Measurements from ENCODE around the gene VPS37B.

DNA sequence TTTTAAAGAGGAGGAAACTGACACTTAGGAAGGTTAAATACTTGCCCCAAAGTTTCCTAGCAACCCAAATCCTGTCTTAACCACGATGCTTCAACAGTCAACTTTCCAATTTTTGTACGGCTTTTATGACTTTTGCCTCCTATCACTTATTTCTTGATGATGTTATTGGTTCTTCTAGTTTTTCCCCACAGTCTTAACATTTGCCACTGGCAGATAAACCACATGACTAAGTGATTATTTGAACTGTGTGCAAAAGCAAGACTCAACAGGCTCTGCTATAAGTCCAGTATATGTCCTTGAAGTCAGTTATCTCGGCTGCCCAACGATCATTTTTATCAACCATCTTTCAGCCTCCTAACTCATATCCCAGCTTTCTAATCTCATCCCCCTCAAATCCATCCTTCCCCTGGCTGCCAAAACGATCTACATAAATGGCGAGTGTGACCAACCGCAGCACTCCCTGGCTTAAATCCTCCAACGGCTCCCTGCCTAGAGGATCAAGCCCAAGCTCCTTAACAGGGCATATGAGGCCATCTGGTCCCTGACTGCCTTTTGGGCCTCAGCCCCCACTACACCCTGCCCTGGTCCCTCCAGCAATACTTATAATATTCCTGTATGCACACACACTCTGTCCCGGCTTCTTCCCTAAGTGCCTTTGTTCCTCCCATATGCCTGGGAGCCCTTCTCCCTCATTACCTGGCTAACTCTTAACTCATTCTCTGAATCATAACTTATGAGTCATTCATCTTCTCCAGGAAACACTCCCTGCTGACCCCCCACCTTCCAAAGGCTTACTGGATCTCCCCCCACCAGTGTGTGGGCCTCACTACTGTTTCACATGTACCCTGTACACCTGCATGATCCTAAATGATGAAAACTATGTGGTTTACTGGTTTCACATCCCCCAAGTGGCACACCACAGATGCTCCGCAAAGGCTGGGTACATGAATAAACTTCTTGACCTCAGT lies 8.8 kb downstream of the VPS37B start:
- TF ChIP-seq, protein P1, sequence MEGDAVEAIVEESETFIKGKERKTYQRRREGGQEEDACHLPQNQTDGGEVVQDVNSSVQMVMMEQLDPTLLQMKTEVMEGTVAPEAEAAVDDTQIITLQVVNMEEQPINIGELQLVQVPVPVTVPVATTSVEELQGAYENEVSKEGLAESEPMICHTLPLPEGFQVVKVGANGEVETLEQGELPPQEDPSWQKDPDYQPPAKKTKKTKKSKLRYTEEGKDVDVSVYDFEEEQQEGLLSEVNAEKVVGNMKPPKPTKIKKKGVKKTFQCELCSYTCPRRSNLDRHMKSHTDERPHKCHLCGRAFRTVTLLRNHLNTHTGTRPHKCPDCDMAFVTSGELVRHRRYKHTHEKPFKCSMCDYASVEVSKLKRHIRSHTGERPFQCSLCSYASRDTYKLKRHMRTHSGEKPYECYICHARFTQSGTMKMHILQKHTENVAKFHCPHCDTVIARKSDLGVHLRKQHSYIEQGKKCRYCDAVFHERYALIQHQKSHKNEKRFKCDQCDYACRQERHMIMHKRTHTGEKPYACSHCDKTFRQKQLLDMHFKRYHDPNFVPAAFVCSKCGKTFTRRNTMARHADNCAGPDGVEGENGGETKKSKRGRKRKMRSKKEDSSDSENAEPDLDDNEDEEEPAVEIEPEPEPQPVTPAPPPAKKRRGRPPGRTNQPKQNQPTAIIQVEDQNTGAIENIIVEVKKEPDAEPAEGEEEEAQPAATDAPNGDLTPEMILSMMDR (tag by site-specific recombination; IDR thresholded peaks at IDR 0.05), result no peak
- TF ChIP-seq ZNF629 (tag by site-specific recombination; IDR thresholded peaks at IDR 0.05), result peak; percentile 84
- no peak for TF ChIP-seq ZNF707 (tag by site-specific recombination; IDR thresholded peaks at IDR 0.05)
- TF ChIP-seq ZNF133 (tag by site-specific recombination; IDR thresholded peaks at IDR 0.05), result no peak
- no peak for TF ChIP-seq TCF7L2 (IDR thresholded peaks at IDR 0.05; ENCODE audit: borderline replicate concordance, low read depth, low read length)
- no peak for TF ChIP-seq ZNF416 (tag by site-specific recombination; IDR thresholded peaks at IDR 0.05)
- TF ChIP-seq, protein P2, sequence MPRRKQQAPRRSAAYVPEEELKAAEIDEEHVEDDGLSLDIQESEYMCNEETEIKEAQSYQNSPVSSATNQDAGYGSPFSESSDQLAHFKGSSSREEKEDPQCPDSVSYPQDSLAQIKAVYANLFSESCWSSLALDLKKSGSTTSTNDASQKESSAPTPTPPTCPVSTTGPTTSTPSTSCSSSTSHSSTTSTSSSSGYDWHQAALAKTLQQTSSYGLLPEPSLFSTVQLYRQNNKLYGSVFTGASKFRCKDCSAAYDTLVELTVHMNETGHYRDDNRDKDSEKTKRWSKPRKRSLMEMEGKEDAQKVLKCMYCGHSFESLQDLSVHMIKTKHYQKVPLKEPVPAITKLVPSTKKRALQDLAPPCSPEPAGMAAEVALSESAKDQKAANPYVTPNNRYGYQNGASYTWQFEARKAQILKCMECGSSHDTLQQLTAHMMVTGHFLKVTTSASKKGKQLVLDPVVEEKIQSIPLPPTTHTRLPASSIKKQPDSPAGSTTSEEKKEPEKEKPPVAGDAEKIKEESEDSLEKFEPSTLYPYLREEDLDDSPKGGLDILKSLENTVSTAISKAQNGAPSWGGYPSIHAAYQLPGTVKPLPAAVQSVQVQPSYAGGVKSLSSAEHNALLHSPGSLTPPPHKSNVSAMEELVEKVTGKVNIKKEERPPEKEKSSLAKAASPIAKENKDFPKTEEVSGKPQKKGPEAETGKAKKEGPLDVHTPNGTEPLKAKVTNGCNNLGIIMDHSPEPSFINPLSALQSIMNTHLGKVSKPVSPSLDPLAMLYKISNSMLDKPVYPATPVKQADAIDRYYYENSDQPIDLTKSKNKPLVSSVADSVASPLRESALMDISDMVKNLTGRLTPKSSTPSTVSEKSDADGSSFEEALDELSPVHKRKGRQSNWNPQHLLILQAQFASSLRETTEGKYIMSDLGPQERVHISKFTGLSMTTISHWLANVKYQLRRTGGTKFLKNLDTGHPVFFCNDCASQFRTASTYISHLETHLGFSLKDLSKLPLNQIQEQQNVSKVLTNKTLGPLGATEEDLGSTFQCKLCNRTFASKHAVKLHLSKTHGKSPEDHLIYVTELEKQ (tag by site-specific recombination; IDR thresholded peaks at IDR 0.05; ENCODE audit: borderline replicate concordance), result 0 out of 2 replicates have a peak, but pooled peaks have one; percentile 12

Measured in HEK293 (cell line).